Effector memory CD4-positive, alpha-beta T cell (primary cell): ENCODE results near the gene ZBTB46.
A peak's percentile ranks its signal among the peaks of the same experiment; 100 is the strongest.

Experiments
- DNase-seq, 3 donors: peaks; one replicate each; pipeline ENCODE4 v3.0.0-alpha.2; 2020
- H3K27ac ChIP-seq: 2 replicates; pipeline ENCODE4 v1.7.0; 2013; ENCODE audit warnings: mild to moderate bottlenecking, low read length, moderate library complexity; ENCODE audit not compliant: insufficient read depth, poor library complexity, severe bottlenecking
- H3K27me3 ChIP-seq: replicated peaks from 2 replicates; pipeline ENCODE4 v1.7.0; 2013; ENCODE audit warnings: mild to moderate bottlenecking, low read length; ENCODE audit not compliant: insufficient read depth, control insufficient read depth, poor library complexity, severe bottlenecking
- H3K36me3 ChIP-seq: 2 replicates; pipeline ENCODE4 v1.7.0; 2013; ENCODE audit warnings: mild to moderate bottlenecking, low read length, moderate library complexity; ENCODE audit not compliant: control insufficient read depth, insufficient read depth
- H3K4me1 ChIP-seq: 2 replicates; pipeline ENCODE4 v1.7.0; 2013; ENCODE audit warnings: low read length, mild to moderate bottlenecking; ENCODE audit not compliant: control insufficient read depth, insufficient read depth, poor library complexity, severe bottlenecking
- H3K4me3 ChIP-seq: 2 replicates; pipeline ENCODE4 v1.7.0; 2013; ENCODE audit warnings: low read length, low read depth, mild to moderate bottlenecking; ENCODE audit not compliant: insufficient read depth, poor library complexity, severe bottlenecking
- H3K9me3 ChIP-seq: 2 replicates; pipeline ENCODE4 v1.7.0; 2013; ENCODE audit warnings: mild to moderate bottlenecking, low read length, moderate library complexity; ENCODE audit not compliant: control insufficient read depth

The ZBTB46 gene

GRCh38 chr20:63836458-63837344 lies 5.6 kb upstream of the ZBTB46 start:
- H3K4me3 ChIP-seq: no peak overlapping the region
- H3K27me3 ChIP-seq: no peaks in the 10 kb centered on the region
- no peaks in the 10 kb centered on the region for H3K9me3 ChIP-seq
- no peak for DNase-seq
- no peak overlapping the region for H3K27ac ChIP-seq
- peaks cover 5% of the 10 kb centered on the region for H3K4me1 ChIP-seq
- H3K36me3 ChIP-seq: no peaks in the 10 kb centered on the region

GRCh38 chr20:63835021-63835858 lies 4.2 kb upstream of the ZBTB46 start:
- no peaks in the 10 kb centered on the region for H3K27me3 ChIP-seq
- H3K27ac ChIP-seq: no peak overlapping the region
- DNase-seq: no peak
- H3K4me1 ChIP-seq: peaks cover 5% of the 10 kb centered on the region
- H3K4me3 ChIP-seq: no peak overlapping the region
- H3K36me3 ChIP-seq: no peaks in the 10 kb centered on the region
- no peaks in the 10 kb centered on the region for H3K9me3 ChIP-seq

- H3K36me3 ChIP-seq: no peaks in the 10 kb centered on the region
- no peaks in the 10 kb centered on the region for H3K9me3 ChIP-seq
- H3K27me3 ChIP-seq: peaks cover 7% of the 10 kb centered on the region
- H3K4me1 ChIP-seq: peaks cover 11% of the 10 kb centered on the region
- H3K27ac ChIP-seq: no peak overlapping the region
- no peak overlapping the region for H3K4me3 ChIP-seq
- no peak for DNase-seq
Observed at GRCh38 chr20:63834491-63834880, 3.4 kb upstream of the ZBTB46 start.

GRCh38 chr20:63833776-63834490 lies 2.9 kb upstream of the ZBTB46 start:
- Histone ChIP-seq H3K27ac (no peak overlapping the region), H3K9me3 (no peaks in the 10 kb centered on the region), H3K4me1 (peaks cover 13% of the 10 kb centered on the region), H3K27me3 (peaks cover 12% of the 10 kb centered on the region), H3K36me3 (no peaks in the 10 kb centered on the region), H3K4me3 (no peak overlapping the region)
- DNase-seq: no peak

GRCh38 chr20:63831993-63832686 lies 1.1 kb upstream of the ZBTB46 start:
- Histone ChIP-seq H3K4me1 (peaks cover 15% of the 10 kb centered on the region), H3K36me3 (no peaks in the 10 kb centered on the region), H3K9me3 (no peaks in the 10 kb centered on the region), H3K27ac (no peak overlapping the region), H3K27me3 (peaks cover 24% of the 10 kb centered on the region), H3K4me3 (peak overlapping the region; percentile 22)
- no peak for DNase-seq

- Histone ChIP-seq H3K27me3 (peaks cover 29% of the 10 kb centered on the region), H3K4me3 (peak overlapping the region; percentile 22)
- DNase-seq: no peak
Observed at GRCh38 chr20:63831646-63831992, 555 bp upstream of the ZBTB46 start.

GRCh38 chr20:63829945-63830835 lies 874 bp downstream of the ZBTB46 start:
- no peak overlapping the region for H3K27ac ChIP-seq
- H3K9me3 ChIP-seq: no peaks in the 10 kb centered on the region
- peaks cover 15% of the 10 kb centered on the region for H3K4me1 ChIP-seq
- H3K27me3 ChIP-seq: peaks cover 36% of the 10 kb centered on the region
- no peak for DNase-seq
- H3K36me3 ChIP-seq: no peaks in the 10 kb centered on the region
- H3K4me3 ChIP-seq: peak overlapping the region; percentile 33

More at GRCh38 chr20:63831646-63831992, 555 bp upstream of the ZBTB46 start:
- no peaks in the 10 kb centered on the region for H3K9me3 ChIP-seq
- H3K4me1 ChIP-seq: peaks cover 15% of the 10 kb centered on the region
- H3K27ac ChIP-seq: no peak overlapping the region
- H3K36me3 ChIP-seq: no peaks in the 10 kb centered on the region

- Histone ChIP-seq H3K4me1 (peaks cover 15% of the 10 kb centered on the region), H3K27ac (no peak overlapping the region), H3K36me3 (no peaks in the 10 kb centered on the region), H3K27me3 (peaks cover 36% of the 10 kb centered on the region), H3K9me3 (no peaks in the 10 kb centered on the region), H3K4me3 (peak overlapping the region; percentile 33)
- DNase-seq: no peak
Observed at GRCh38 chr20:63829603-63829944, 1.5 kb downstream of the ZBTB46 start.

GRCh38 chr20:63828951-63829350 lies 2.1 kb downstream of the ZBTB46 start:
- Histone ChIP-seq H3K27me3 (peaks cover 36% of the 10 kb centered on the region), H3K36me3 (no peaks in the 10 kb centered on the region), H3K9me3 (no peaks in the 10 kb centered on the region), H3K27ac (no peak overlapping the region), H3K4me3 (no peak overlapping the region), H3K4me1 (peaks cover 15% of the 10 kb centered on the region)
- DNase-seq: no peak
